Caki2 (cell line): ENCODE data around the gene FAU. TPM values are rescaled to one million over a fixed set of nuclear protein-coding genes. Genes with fewer than 3 reads are reported as not detected.
"Not testable (repeated sequence)": the region's sequence is repeated elsewhere in the genome, so short reads cannot be mapped to it uniquely, and the experiment has no call there.

Experiments used
- DNase-seq: peaks from one replicate; pipeline ENCODE4 v3.0.0-alpha.2; 2015; ENCODE audit warnings: low read depth
- in situ Hi-C: cut with HindIII; loops from 2 replicates; pipeline ENCODE4 v1.10.0; 2016; ENCODE audit warnings: low sequenced_read_pairs, low pct_unique_long_range_greater_than_20kb, mixed read lengths
- total RNA-seq: library from RNA; depleted of rRNA; stranded (reverse); fragments of >200 nt; shearing (Covaris generic); gene quantifications from 2 replicates; pipeline ENCODE4 v1.2.3, GENCODE V29; 2014; ENCODE audit warnings: low replicate concordance; rRNA removed

The FAU gene
- 139 and 153 TPM in 2 replicates for total RNA-seq

- peak; percentile 89 for DNase-seq
- in situ Hi-C loops: no loop called here
Measured at GRCh38 chr11:65121865-65122696, at the start of gene FAU, which contains the start of gene MRPL49. Gene FAU (minus strand): TSS chr11:65122134. CDS start chr11:65121813, 321 bp downstream. Gene MRPL49 (plus strand): TSS chr11:65122321. CDS start chr11:65122347, 26 bp downstream.

GRCh38 chr11:65170058-65170534 is 48.2 kb upstream of the FAU start, which contains the start of gene SPDYC:
Gene SPDYC (plus strand): TSS chr11:65170233. CDS start chr11:65171358, 1,125 bp downstream.
- no peak for DNase-seq
- in situ Hi-C loops: no loop called here

- DNase-seq: no peak
- in situ Hi-C loops: no loop called here
Measured at GRCh38 chr11:65169164-65169641, 47.3 kb upstream of the FAU start.

GRCh38 chr11:65167656-65168055 is 45.7 kb upstream of the FAU start:
- in situ Hi-C loops: no loop called here
- no peak for DNase-seq

- DNase-seq: no peak
- in situ Hi-C loops: no loop called here
Measured at GRCh38 chr11:65166893-65167292, 45.0 kb upstream of the FAU start.

GRCh38 chr11:65165410-65166317 is 43.7 kb upstream of the FAU start:
- no peak for DNase-seq
- in situ Hi-C loops: no loop called here

GRCh38 chr11:65163684-65164083 is 41.8 kb upstream of the FAU start:
- DNase-seq: no peak
- in situ Hi-C loops: no loop called here

GRCh38 chr11:65160643-65161042 is 38.7 kb upstream of the FAU start:
- no peak for DNase-seq
- in situ Hi-C loops: no loop called here

- in situ Hi-C loops: no loop called here
- DNase-seq: no peak
Measured at GRCh38 chr11:65159012-65159411, 37.1 kb upstream of the FAU start.

GRCh38 chr11:65157336-65157735 is 35.4 kb upstream of the FAU start:
- DNase-seq: no peak
- in situ Hi-C loops: no loop called here

GRCh38 chr11:65156926-65157325 is 35.0 kb upstream of the FAU start:
- DNase-seq: no peak
- in situ Hi-C loops: no loop called here

GRCh38 chr11:65156256-65156655 is 34.3 kb upstream of the FAU start:
- in situ Hi-C loops: no loop called here
- no peak for DNase-seq

GRCh38 chr11:65152122-65152521 is 30.2 kb upstream of the FAU start:
- in situ Hi-C loops: no loop called here
- no peak for DNase-seq

GRCh38 chr11:65151331-65151899 is 29.5 kb upstream of the FAU start:
- in situ Hi-C loops: no loop called here

GRCh38 chr11:65150509-65151299 is 28.8 kb upstream of the FAU start:
- in situ Hi-C loops: no loop called here
- peak; percentile 94 for DNase-seq

More at GRCh38 chr11:65151331-65151899, 29.5 kb upstream of the FAU start:
- no peak for DNase-seq

- in situ Hi-C loops: not testable (repeated sequence)
Measured at GRCh38 chr11:65150131-65150508, 28.2 kb upstream of the FAU start.

GRCh38 chr11:65148657-65149056 is 26.7 kb upstream of the FAU start:
- in situ Hi-C loops: no loop called here
- DNase-seq: no peak

More at GRCh38 chr11:65150131-65150508, 28.2 kb upstream of the FAU start:
- not testable (repeated sequence) for DNase-seq
